Measurements from ENCODE around the gene COL8A1.
A peak's percentile ranks its signal among the peaks of the same experiment; 100 is the strongest.

COL8A1 gene

DNA sequence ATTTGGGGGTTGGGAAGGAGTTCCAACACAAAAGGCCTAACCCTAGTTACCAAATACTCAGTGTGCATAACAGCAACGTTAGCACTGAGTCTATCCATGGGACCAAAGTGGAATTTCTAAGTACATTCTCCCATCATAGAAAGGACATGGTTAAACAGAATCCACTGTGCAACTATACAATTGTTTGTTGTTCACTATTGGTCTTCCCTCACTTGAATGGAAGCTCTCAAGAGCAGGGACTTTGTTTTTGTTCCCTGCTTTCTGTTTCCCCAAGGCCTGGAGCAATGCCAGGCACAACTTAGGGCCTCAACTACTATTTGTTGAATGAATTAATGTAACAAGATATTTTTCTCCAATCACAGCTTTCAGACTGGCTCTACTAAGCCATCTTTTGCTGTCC, 25.6 kb downstream of the COL8A1 start:
- Histone ChIP-seq H3K9ac (ENCODE audit: low read length) (no peak overlapping the region), H3K27me3 (ENCODE audit: control insufficient read depth, insufficient read depth, low read length) (no peaks in the 10 kb centered on the region), H3K4me1 (ENCODE audit: control insufficient read depth, insufficient read depth, low read length) (peaks cover 2% of the 10 kb centered on the region), H3K4me3 (ENCODE audit: low read length) (no peak overlapping the region), H3K27ac (ENCODE audit: low read depth, low read length) (no peak overlapping the region), H3K36me3 (ENCODE audit: control insufficient read depth, insufficient read depth, low read length) (no peaks in the 10 kb centered on the region)

DNA sequence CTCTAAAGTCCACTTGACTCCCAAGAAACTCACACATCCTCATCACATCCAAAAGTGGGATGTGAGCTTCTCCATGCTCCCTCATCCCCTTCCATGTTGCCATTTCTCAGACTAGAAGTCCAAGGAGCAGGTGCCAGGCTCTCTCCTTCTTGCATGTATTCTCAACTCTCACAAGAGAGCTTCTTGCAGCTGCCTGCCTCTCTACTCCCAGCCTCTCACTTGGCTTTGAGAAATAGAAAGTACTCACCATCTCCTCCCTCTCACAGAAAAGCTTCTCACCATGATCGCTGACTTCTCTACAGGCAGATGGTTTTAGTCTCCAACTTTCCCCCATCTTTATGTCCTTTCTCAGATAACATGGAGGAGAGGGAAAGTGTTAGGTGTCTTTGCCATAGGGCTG, 26.6 kb downstream of the COL8A1 start:
- no peaks in the 10 kb centered on the region for H3K36me3 ChIP-seq (ENCODE audit: control insufficient read depth, insufficient read depth, low read length)
- H3K27ac ChIP-seq (ENCODE audit: low read depth, low read length), result no peak overlapping the region
- H3K27me3 ChIP-seq (ENCODE audit: control insufficient read depth, insufficient read depth, low read length), result no peaks in the 10 kb centered on the region
- H3K9ac ChIP-seq (ENCODE audit: low read length), result no peak overlapping the region
- peaks cover 2% of the 10 kb centered on the region for H3K4me1 ChIP-seq (ENCODE audit: control insufficient read depth, insufficient read depth, low read length)
- no peak overlapping the region for H3K4me3 ChIP-seq (ENCODE audit: low read length)

DNA sequence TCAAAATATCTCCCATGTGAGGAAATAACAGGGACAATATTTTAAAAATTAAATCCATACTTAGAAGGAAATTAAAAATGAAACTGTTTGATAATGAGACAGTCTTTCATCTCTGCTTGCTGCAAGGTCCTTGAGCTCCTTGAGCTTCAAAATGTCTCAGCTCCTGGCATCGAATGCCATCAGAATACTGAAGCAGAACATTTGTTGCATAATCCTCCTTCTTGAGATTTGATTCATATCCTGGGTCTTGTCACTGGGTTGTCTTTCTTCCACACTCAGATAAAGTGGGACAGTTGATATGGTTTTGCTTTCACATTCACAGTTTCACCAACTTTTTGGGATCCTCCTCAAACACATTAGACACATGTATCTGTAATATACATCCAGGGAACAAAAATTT, 27.8 kb downstream of the COL8A1 start:
- H3K9ac ChIP-seq (ENCODE audit: low read length), result no peak overlapping the region
- H3K27ac ChIP-seq (ENCODE audit: low read depth, low read length), result no peak overlapping the region
- no peaks in the 10 kb centered on the region for H3K36me3 ChIP-seq (ENCODE audit: control insufficient read depth, insufficient read depth, low read length)

DNA sequence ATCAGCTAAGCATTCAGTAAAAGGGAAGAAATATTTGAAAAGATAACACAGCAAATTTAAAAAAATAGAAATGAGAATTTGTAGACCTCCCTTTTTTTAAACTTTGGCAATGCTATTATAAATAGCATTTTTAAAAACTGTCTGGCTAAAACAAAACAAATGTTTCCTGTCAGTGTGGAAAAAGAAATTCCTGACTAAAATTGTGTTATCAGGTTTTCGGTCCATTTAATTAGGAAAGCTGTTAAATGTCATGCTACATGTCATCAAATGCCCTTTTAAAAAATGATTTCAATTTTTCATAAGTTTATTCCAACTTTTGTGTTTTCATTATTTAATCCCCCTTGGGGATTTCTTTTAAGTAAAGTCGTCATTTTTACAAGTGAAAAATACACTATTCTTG, 29.6 kb downstream of the COL8A1 start:
- no peak overlapping the region for H3K27ac ChIP-seq (ENCODE audit: low read depth, low read length)
- H3K4me1 ChIP-seq (ENCODE audit: control insufficient read depth, insufficient read depth, low read length), result peaks cover 2% of the 10 kb centered on the region
- no peaks in the 10 kb centered on the region for H3K36me3 ChIP-seq (ENCODE audit: control insufficient read depth, insufficient read depth, low read length)
- no peaks in the 10 kb centered on the region for H3K27me3 ChIP-seq (ENCODE audit: control insufficient read depth, insufficient read depth, low read length)
- no peak overlapping the region for H3K4me3 ChIP-seq (ENCODE audit: low read length)
- no peak overlapping the region for H3K9ac ChIP-seq (ENCODE audit: low read length)

More for the DNA sequence above, 27.8 kb downstream of the COL8A1 start:
- Histone ChIP-seq H3K4me3 (ENCODE audit: low read length) (no peak overlapping the region), H3K4me1 (ENCODE audit: control insufficient read depth, insufficient read depth, low read length) (peaks cover 2% of the 10 kb centered on the region), H3K27me3 (ENCODE audit: control insufficient read depth, insufficient read depth, low read length) (no peaks in the 10 kb centered on the region)

DNA sequence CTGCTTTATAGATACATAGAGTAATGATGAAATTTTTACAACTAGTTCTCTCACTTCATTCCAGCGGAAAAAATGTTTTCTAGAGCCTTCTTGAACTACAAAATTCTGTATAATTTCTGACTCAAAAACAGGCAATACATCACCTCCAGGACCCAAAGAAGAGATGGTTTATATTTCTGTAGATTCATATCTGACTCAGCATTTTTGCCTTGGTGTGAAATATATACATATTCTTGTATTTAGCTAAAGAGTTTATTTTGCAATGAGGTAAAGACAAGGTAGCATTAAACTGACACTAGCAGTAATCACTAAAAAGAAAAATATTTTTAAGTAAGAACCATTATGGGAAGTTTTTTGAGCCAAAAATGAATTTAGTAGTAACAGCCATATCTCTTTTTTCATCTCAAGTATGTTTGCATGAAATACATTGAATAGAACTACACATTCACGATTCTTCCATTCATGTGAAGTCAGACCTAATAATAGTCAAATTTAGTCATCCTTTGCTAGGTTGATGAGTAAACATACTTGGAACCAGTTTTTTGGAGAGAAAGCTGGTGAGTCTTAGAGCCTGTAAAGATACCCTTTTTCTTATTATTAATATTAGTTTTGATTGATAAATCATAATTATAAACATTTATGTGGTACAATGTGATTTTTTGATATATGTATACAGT, 31.6 kb downstream of the COL8A1 start:
- no peaks in the 10 kb centered on the region for H3K27me3 ChIP-seq (ENCODE audit: control insufficient read depth, insufficient read depth, low read length)
- H3K36me3 ChIP-seq (ENCODE audit: control insufficient read depth, insufficient read depth, low read length), result no peaks in the 10 kb centered on the region
- no peak overlapping the region for H3K9ac ChIP-seq (ENCODE audit: low read length)
- H3K27ac ChIP-seq (ENCODE audit: low read depth, low read length), result no peak overlapping the region
- no peak overlapping the region for H3K4me3 ChIP-seq (ENCODE audit: low read length)
- H3K4me1 ChIP-seq (ENCODE audit: control insufficient read depth, insufficient read depth, low read length), result peaks cover 5% of the 10 kb centered on the region

DNA sequence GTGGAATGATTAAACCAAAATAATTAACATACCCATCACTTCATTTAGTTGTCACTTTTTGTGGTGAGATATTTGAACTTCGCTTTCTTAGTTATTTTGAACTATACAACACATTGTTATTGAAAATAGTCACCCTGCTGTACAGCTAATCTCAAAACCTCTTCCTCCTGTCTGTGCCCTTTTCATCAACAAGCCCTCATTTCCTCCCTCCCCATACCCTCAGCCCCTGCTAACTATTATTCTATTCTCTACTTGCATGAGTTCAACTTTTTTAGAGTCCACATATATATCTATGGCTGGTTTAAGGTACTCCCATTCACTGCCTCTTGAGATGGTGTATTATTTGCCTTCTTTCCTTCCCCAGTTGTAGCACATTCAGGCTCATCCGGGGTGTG, 32.2 kb downstream of the COL8A1 start:
- H3K36me3 ChIP-seq (ENCODE audit: control insufficient read depth, insufficient read depth, low read length), result no peaks in the 10 kb centered on the region
- H3K27me3 ChIP-seq (ENCODE audit: control insufficient read depth, insufficient read depth, low read length), result no peaks in the 10 kb centered on the region
- H3K4me3 ChIP-seq (ENCODE audit: low read length), result no peak overlapping the region
- no peak overlapping the region for H3K27ac ChIP-seq (ENCODE audit: low read depth, low read length)
- H3K9ac ChIP-seq (ENCODE audit: low read length), result no peak overlapping the region
- peaks cover 5% of the 10 kb centered on the region for H3K4me1 ChIP-seq (ENCODE audit: control insufficient read depth, insufficient read depth, low read length)

DNA sequence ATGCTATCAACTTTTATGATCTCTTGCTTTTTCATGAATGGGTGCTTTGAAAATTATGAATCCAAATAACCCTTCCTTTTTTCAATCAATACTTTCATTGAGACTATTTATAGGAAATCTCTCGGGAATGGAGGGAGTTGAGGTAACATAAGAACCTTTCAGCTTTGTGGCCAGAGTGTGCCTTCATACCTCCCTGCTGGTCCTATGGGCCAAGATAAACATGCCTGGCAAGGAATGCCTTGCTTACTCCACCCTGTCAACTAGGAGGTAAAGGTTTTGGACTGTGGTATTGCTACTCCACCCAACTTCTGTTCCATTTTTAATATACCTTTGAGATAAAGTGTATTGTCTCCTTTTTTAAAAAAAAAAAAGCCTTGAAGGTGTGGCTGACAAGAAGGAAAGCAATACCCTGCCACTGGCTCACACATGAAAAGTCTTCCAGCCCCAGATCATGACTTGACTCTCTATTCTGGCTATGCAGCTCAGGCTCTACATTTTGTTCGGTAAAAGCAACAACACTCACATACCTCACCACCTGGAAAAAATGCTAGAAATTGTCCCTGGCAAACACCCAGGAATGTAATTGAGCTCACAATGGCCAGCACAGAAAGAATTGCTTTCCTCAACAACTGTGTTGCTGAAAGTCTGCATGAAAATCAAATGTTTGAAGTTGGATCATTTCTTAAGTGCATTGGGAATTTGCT, 35.8 kb downstream of the COL8A1 start:
- no peak overlapping the region for H3K27ac ChIP-seq (ENCODE audit: low read depth, low read length)
- no peaks in the 10 kb centered on the region for H3K27me3 ChIP-seq (ENCODE audit: control insufficient read depth, insufficient read depth, low read length)
- peaks cover 15% of the 10 kb centered on the region for H3K4me1 ChIP-seq (ENCODE audit: control insufficient read depth, insufficient read depth, low read length)
- no peak overlapping the region for H3K9ac ChIP-seq (ENCODE audit: low read length)
- no peaks in the 10 kb centered on the region for H3K36me3 ChIP-seq (ENCODE audit: control insufficient read depth, insufficient read depth, low read length)
- H3K4me3 ChIP-seq (ENCODE audit: low read length), result no peak overlapping the region

DNA sequence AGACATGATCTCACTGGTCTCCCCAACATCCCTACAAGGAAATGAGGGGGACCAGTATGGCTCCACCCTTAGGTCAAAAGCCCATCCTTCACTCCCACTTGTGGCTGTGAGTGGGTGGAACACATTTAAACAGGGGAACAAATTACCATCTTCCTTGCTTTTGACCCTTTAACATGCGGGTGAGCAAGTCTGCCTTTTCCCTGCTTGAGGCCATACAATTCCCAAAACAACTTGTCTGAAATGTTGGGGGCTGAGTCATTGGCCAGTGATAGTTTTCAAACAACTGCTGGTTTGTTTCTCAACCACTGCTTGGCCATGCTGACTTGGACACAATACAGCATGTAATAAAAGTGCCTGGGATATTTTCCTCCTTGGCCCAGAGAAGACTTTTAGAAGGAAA, 39.6 kb downstream of the COL8A1 start:
- no peaks in the 10 kb centered on the region for H3K27me3 ChIP-seq (ENCODE audit: control insufficient read depth, insufficient read depth, low read length)
- H3K9ac ChIP-seq (ENCODE audit: low read length), result no peak overlapping the region
- H3K4me1 ChIP-seq (ENCODE audit: control insufficient read depth, insufficient read depth, low read length), result peaks cover 17% of the 10 kb centered on the region
- H3K27ac ChIP-seq (ENCODE audit: low read depth, low read length), result peak overlapping the region; percentile 68
- no peaks in the 10 kb centered on the region for H3K36me3 ChIP-seq (ENCODE audit: control insufficient read depth, insufficient read depth, low read length)
- no peak overlapping the region for H3K4me3 ChIP-seq (ENCODE audit: low read length)

DNA sequence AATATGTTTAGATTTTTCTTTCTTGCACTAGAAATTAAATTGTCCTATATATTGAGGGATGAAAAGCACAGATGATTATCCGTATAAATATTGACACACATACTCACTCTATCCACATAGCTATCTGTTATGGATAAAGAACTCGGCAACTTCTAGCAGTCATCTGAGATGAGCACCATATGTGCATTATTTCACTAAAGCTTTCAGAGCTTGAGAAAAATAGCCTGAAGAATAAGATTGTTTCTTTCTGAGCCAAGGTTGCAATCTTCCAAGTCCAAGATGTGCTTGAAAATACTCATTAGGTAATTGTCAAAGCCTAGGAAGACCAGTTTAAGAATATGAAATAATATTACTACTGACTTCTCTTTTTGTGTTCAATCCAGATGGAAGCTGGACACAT, 40.5 kb downstream of the COL8A1 start:
- Histone ChIP-seq H3K27me3 (ENCODE audit: control insufficient read depth, insufficient read depth, low read length) (no peaks in the 10 kb centered on the region), H3K4me1 (ENCODE audit: control insufficient read depth, insufficient read depth, low read length) (peaks cover 17% of the 10 kb centered on the region), H3K4me3 (ENCODE audit: low read length) (no peak overlapping the region), H3K36me3 (ENCODE audit: control insufficient read depth, insufficient read depth, low read length) (no peaks in the 10 kb centered on the region), H3K27ac (ENCODE audit: low read depth, low read length) (no peak overlapping the region), H3K9ac (ENCODE audit: low read length) (no peak overlapping the region)

DNA sequence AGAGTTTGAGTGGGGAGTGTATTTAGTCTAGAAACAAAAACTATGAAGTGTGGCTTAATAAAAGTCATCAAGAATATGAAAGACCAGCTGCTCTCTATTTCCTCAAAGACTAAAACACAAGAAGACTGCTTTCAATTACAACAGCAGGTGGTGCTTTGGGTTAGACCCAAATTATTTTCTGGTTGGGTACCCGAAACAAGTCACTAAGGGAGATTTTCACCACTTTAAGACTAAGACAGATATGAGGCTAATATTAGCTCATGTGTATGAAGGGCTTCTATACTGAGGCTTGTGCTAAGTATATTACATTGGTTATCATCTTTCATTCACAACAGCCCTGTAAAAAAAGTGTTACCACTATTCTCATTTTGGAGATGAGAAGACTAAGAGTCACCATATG, 43.1 kb downstream of the COL8A1 start:
- H3K27ac ChIP-seq (ENCODE audit: low read depth, low read length), result no peak overlapping the region
- no peak overlapping the region for H3K9ac ChIP-seq (ENCODE audit: low read length)
- H3K27me3 ChIP-seq (ENCODE audit: control insufficient read depth, insufficient read depth, low read length), result no peaks in the 10 kb centered on the region
- no peaks in the 10 kb centered on the region for H3K36me3 ChIP-seq (ENCODE audit: control insufficient read depth, insufficient read depth, low read length)
- H3K4me1 ChIP-seq (ENCODE audit: control insufficient read depth, insufficient read depth, low read length), result peaks cover 17% of the 10 kb centered on the region
- no peak overlapping the region for H3K4me3 ChIP-seq (ENCODE audit: low read length)

DNA sequence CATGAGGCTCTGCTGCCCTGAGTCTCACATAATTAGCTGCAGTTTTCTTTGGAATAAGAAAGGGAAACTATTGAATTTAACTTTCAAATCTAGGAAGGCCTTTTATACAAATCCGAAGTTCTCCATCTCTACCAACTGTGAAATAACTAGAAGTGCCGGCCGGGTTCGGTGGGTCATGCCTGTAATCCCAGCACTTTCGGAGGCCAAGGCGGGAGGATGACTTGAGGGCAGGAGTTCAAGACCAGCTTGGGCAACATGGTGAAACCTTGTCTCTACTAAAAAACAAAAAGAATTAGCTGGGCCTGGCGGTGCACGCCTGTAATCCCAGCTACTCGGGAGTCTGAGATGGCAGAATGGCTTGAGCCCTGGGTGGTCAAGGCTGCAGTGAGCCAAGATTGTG, 43.6 kb downstream of the COL8A1 start:
- no peak overlapping the region for H3K27ac ChIP-seq (ENCODE audit: low read depth, low read length)
- H3K4me3 ChIP-seq (ENCODE audit: low read length), result no peak overlapping the region
- peaks cover 17% of the 10 kb centered on the region for H3K4me1 ChIP-seq (ENCODE audit: control insufficient read depth, insufficient read depth, low read length)
- no peak overlapping the region for H3K9ac ChIP-seq (ENCODE audit: low read length)
- H3K36me3 ChIP-seq (ENCODE audit: control insufficient read depth, insufficient read depth, low read length), result no peaks in the 10 kb centered on the region
- H3K27me3 ChIP-seq (ENCODE audit: control insufficient read depth, insufficient read depth, low read length), result no peaks in the 10 kb centered on the region

DNA sequence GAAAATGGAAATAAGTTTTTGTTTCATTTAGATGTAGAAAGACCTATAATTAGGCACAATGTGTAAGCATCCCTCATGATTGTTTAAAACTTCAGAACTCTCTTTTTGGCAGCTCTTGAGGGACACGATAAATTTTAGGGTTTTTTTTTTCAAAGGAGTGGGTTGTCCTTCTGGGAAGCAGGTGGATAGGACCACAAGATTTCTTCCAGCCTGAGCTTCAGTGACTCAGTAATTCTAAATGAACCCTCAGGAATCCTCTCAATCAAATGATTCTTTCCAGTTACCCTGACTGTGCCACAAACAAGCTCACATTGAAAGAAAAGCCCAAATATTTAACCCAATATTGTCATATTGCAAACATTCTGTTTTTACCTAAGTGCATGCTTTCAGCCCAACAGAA, 45.1 kb downstream of the COL8A1 start:
- no peak overlapping the region for H3K9ac ChIP-seq (ENCODE audit: low read length)

DNA sequence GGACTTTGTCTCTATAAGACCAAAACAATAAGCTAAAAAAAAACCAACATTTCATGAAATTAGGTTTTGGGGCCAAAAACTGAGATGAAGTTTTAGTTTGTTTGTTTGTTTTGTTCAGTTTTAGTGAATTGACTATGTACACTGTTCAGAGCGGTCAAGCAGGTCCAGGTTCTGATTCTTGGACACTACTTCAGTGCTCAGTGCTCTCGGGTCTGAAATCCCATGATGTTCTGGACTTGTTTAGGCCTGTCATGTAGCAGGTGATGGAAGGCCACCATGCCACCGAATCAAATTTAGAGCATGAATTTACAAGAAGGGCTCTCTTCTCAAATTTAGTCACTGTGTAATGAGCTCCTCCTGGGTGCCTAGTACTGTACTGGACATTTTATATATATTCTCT, 45.5 kb downstream of the COL8A1 start:
- Histone ChIP-seq H3K4me3 (ENCODE audit: low read length) (no peak overlapping the region), H3K4me1 (ENCODE audit: control insufficient read depth, insufficient read depth, low read length) (peaks cover 5% of the 10 kb centered on the region), H3K27ac (ENCODE audit: low read depth, low read length) (no peak overlapping the region), H3K27me3 (ENCODE audit: control insufficient read depth, insufficient read depth, low read length) (no peaks in the 10 kb centered on the region), H3K9ac (ENCODE audit: low read length) (no peak overlapping the region), H3K36me3 (ENCODE audit: control insufficient read depth, insufficient read depth, low read length) (no peaks in the 10 kb centered on the region)

More for the DNA sequence above, 45.1 kb downstream of the COL8A1 start:
- no peaks in the 10 kb centered on the region for H3K36me3 ChIP-seq (ENCODE audit: control insufficient read depth, insufficient read depth, low read length)
- peaks cover 6% of the 10 kb centered on the region for H3K4me1 ChIP-seq (ENCODE audit: control insufficient read depth, insufficient read depth, low read length)
- H3K27me3 ChIP-seq (ENCODE audit: control insufficient read depth, insufficient read depth, low read length), result no peaks in the 10 kb centered on the region
- H3K4me3 ChIP-seq (ENCODE audit: low read length), result no peak overlapping the region
- H3K27ac ChIP-seq (ENCODE audit: low read depth, low read length), result no peak overlapping the region

Measured in rectal smooth muscle tissue (tissue), 1 donor.